Activated T-helper 17 cell treated with anti-CD3 and anti-CD28 coated beads, Interleukin-2, amount 50 U/mL, for 72 hours (primary cell): ENCODE measurements around the gene RAD9B. TPM values are rescaled to one million over a fixed set of nuclear protein-coding genes. Genes with fewer than 3 reads are reported as not detected.

Experiments
- total RNA-seq, 2 donors: library from RNA; stranded (reverse); gene quantifications; one replicate each; pipeline ENCODE4 v1.2.3, GENCODE V29; 2022

Gene RAD9B
- total RNA-seq, 2 donors from 2014 or later: 1.5 to 2.5 TPM

Other genes starting within 250 kb of the RAD9B start
- gene ATP2A2, start 221.1 kb upstream of the RAD9B start, total RNA-seq: 100 to 1,000 TPM; 135 to 261 TPM
- gene ANAPC7, start 98.6 kb upstream of the RAD9B start, total RNA-seq: 10 to 100 TPM; 41.7 to 78.3 TPM
- 100 to 1,000 TPM; 259 to 325 TPM for gene ARPC3, start 52.0 kb upstream of the RAD9B start, total RNA-seq
- 10 to 100 TPM; 31.4 to 41.8 TPM for gene GPN3, start 34.1 kb upstream of the RAD9B start, total RNA-seq
- 10 to 100 TPM; 29.0 to 37.1 TPM for gene FAM216A, start 33.5 kb upstream of the RAD9B start, total RNA-seq
- 100 to 1,000 TPM; 103 to 125 TPM for gene VPS29, start 220 bp upstream of the RAD9B start, total RNA-seq
- 10 to 100 TPM; 31.4 to 36.7 TPM for gene PPTC7, start 81.0 kb downstream of the RAD9B start, total RNA-seq
- 1 to 10 TPM; 3.5 to 6.4 TPM for gene TCTN1, start 111.8 kb downstream of the RAD9B start, total RNA-seq
- gene HVCN1, start 186.8 kb downstream of the RAD9B start, total RNA-seq: 1 to 10 TPM in 1 of 2 donors, under 1 TPM in 1; 0.71 to 1.7 TPM
- gene PPP1CC, start 240.6 kb downstream of the RAD9B start, total RNA-seq: 100 to 1,000 TPM; 185 to 259 TPM